HepG2 (cell line): ENCODE data around the gene COQ8B. TPM values are rescaled to one million over a fixed set of nuclear protein-coding genes. Genes with fewer than 3 reads are reported as not detected.
"Not testable (repeated sequence)": the region's sequence is repeated elsewhere in the genome, so short reads cannot be mapped to it uniquely, and the experiment has no call there.

Experiments
- ATAC-seq: fragments of 200-7000 bp; cut with Tn5 transposase; 3 replicates; pipeline ENCODE4 v1.9.1; 2020; ENCODE audit warnings: mild to moderate bottlenecking, moderate library complexity
- BruUV-seq: library from RNA; stranded (reverse); fragments of 400-500 nt; replicated peaks from 2 replicates; lab custom pipeline; 2021; lab: Mats Ljungman, UMichigan
- CTCF ChIA-PET: fragments of 300-600 bp; formaldehyde crosslinking; extraction: SDS; loops from one replicate; lab custom pipeline; 2021; ENCODE audit warnings: low total read pairs, inconsistent platforms, low intra/inter-chr PET ratio; lab: Yijun Ruan, JAX
- POLR2A ChIA-PET: fragments of 350-600 bp; sonication (Branson Sonifier 250); formaldehyde crosslinking; loops from one replicate; lab custom pipeline; 2020; ENCODE audit warnings: antibody characterized with exemption, inconsistent platforms; lab: Yijun Ruan, JAX
- DNase-seq: peaks from one replicate; pipeline ENCODE4 v3.0.0-alpha.2; 2015; ENCODE audit warnings: low spot score
- FAIRE-seq: peaks from 3 replicates; lab custom pipeline; 2011; peaks lifted over from hg19 to GRCh38; lab: Jason Lieb, UNC
- H2AFZ ChIP-seq: one replicate; pipeline ENCODE4 v1.6.1; 2011; ENCODE audit warnings: low read length, inconsistent platforms
- H3K27ac ChIP-seq: fragments of 300-600 bp; 3 replicates; pipeline ENCODE4 v1.8.0; 2011; ENCODE audit warnings: mixed run types, mild to moderate bottlenecking, mixed read lengths, low read length, inconsistent platforms; ENCODE audit not compliant: insufficient read depth; ENCODE audit errors: extremely low read length
- H3K27me3 ChIP-seq, 2 experiments: fragments of 200-600 bp in 1 of 2; 2 replicates in 1 of 2; 3 replicates in 1 of 2; pipeline versions ENCODE4 v1.6.0 to v1.8.0; 2011; ENCODE audit warnings: low read length in 2 of 2, mild to moderate bottlenecking in 2 of 2, moderate library complexity in 2 of 2, inconsistent platforms in 1 of 2; ENCODE audit not compliant: insufficient read depth in 2 of 2, control insufficient read depth in 1 of 2
- H3K36me3 ChIP-seq, 2 experiments: fragments of 200-600 bp in 1 of 2; replicated peaks in 1 of 2; 2 replicates in 1 of 2; 3 replicates in 1 of 2; pipeline versions ENCODE4 v1.5.1 to v1.8.0; 2011; ENCODE audit warnings: low read length in 2 of 2, inconsistent platforms in 1 of 2; ENCODE audit not compliant: insufficient read depth in 2 of 2, control insufficient read depth in 1 of 2
- H3K4me1 ChIP-seq: 2 replicates; pipeline ENCODE4 v1.5.1; 2012; ENCODE audit warnings: low read length, inconsistent platforms; ENCODE audit not compliant: insufficient read depth
- H3K4me2 ChIP-seq: 2 replicates; pipeline ENCODE4 v1.6.0; 2011; ENCODE audit warnings: low read depth, low read length, inconsistent platforms
- H3K4me3 ChIP-seq, 3 experiments: fragments of 200-600 bp in 1 of 3; sonication (generic), shearing (Covaris generic) in 1 of 3; replicated peaks in 1 of 3; 2 replicates each; pipeline ENCODE4 v1.5.1; 2011 to 2016; ENCODE audit warnings: low read length in 3 of 3, inconsistent platforms in 2 of 3, low read depth in 2 of 3, mild to moderate bottlenecking in 2 of 3, control low read depth in 1 of 3, mixed read lengths in 1 of 3; ENCODE audit not compliant: insufficient read depth in 1 of 3
- H3K79me2 ChIP-seq: one replicate; pipeline ENCODE4 v1.6.1; 2011; ENCODE audit warnings: low read length, inconsistent platforms; ENCODE audit not compliant: insufficient read depth
- H3K9ac ChIP-seq: 2 replicates; pipeline ENCODE4 v1.6.0; 2011; ENCODE audit warnings: mild to moderate bottlenecking, low read depth, low read length, inconsistent platforms; ENCODE audit not compliant: insufficient read depth
- H3K9me3 ChIP-seq: 2 replicates; pipeline ENCODE4 v1.5.1; 2012; ENCODE audit warnings: mild to moderate bottlenecking, low read length
- H4K20me1 ChIP-seq: 2 replicates; pipeline ENCODE4 v1.6.0; 2011; ENCODE audit warnings: inconsistent platforms, mild to moderate bottlenecking, low read length, moderate library complexity; ENCODE audit not compliant: insufficient read depth
- NFYB ChIP-seq: sonication (generic); formaldehyde crosslinking; IDR thresholded peaks from 2 replicates; pipeline ENCODE4 v1.4.0; 2020; ENCODE audit warnings: missing genetic modification reagents
- NFYC ChIP-seq: IDR thresholded peaks from 2 replicates; pipeline ENCODE4 v1.6.1; 2016; ENCODE audit warnings: missing genetic modification reagents, missing compliant biosample characterization
- USF2 ChIP-seq, 2 experiments: sonication (generic) in 1 of 2; formaldehyde crosslinking in 1 of 2; IDR thresholded peaks; 2 replicates each; pipeline versions ENCODE4 v1.5.1 to v1.6.1; 2011 to 2020; ENCODE audit warnings: borderline replicate concordance in 1 of 2, low read depth in 1 of 2, low read length in 1 of 2, mild to moderate bottlenecking in 1 of 2, missing genetic modification reagents in 1 of 2, moderate library complexity in 1 of 2
- WGBS: methylation state at CpG from one replicate; pipeline ENCODE4 v1.1.6; 2017; ENCODE audit warnings: low lambda C conversion rate; 5-methylcytosine and 5-hydroxymethylcytosine counted together
- in situ Hi-C: cut with HindIII; loops from 2 replicates; pipeline ENCODE4 v1.10.0; 2017; ENCODE audit warnings: low pct_unique_long_range_greater_than_20kb; ENCODE audit not compliant: extremely low pct_ligation_motif_present
- intact Hi-C: fragments of 100-400 bp; cut with micrococcal nuclease; formaldehyde crosslinking; loops from one replicate; pipeline ENCODE4 v1.10.0; 2022; ENCODE audit not compliant: unreplicated experiment
- polyA plus RNA-seq, 8 experiments: library from polyadenylated mRNA; depleted of rRNA in 3 of 8; stranded (reverse) in 7 of 8; unstranded in 1 of 8; fragments of >200 nt; fragmentation: Illumina TruSeq in 4 of 8; extraction: Trizol in 4 of 8; gene quantifications; 2 replicates each; pipeline versions ENCODE4 v1.2.1 to v1.2.3, GENCODE V29; 2011 to 2016; ENCODE audit warnings: low read depth in 4 of 8, missing spikeins in 1 of 8, mixed read lengths in 1 of 8; ENCODE audit not compliant: insufficient read depth in 1 of 8
- total RNA-seq, 5 experiments: library from RNA; depleted of rRNA; stranded (reverse); fragments of >200 nt; fragmentation: Illumina TruSeq; extraction: Trizol; gene quantifications; 2 replicates each; pipeline ENCODE4 v1.2.3, GENCODE V29; 2016; ENCODE audit warnings: low read depth in 1 of 5

The COQ8B gene
- total and polyA plus RNA-seq, 2 of the 13 experiments (the other 11 are each of a cell fraction or from before 2014, with no cell fraction given), result 12.3 to 17.2 TPM

GRCh38 chr19:40649903-40650675 is 66.6 kb downstream of the COQ8B start:
- 56% methylated on average over 9 of the region's 9 CpGs for WGBS
- CTCF ChIA-PET; H3K79me2 ChIP-seq; H3K9ac ChIP-seq; BruUV-seq; H4K20me1 ChIP-seq; POLR2A ChIA-PET; H3K36me3 ChIP-seq; ATAC-seq; H3K4me3 ChIP-seq; H2AFZ ChIP-seq; FAIRE-seq; H3K27ac ChIP-seq; DNase-seq; intact Hi-C loops; H3K9me3 ChIP-seq; H3K4me2 ChIP-seq; TF ChIP-seq USF2 (CRISPR knock-in tag; IDR thresholded peaks at IDR 0.05; ENCODE audit: borderline replicate concordance): not testable (repeated sequence)
- peaks cover 15% of the 10 kb centered on the region; the same call in 1 of the 2 replicates for H3K4me1 ChIP-seq
- TF ChIP-seq NFYB (peak; percentile 70), NFYC (CRISPR knock-in tag) (peak; percentile 57), USF2 (IDR thresholded peaks at IDR 0.05; ENCODE audit: low read depth, low read length) (peak; percentile 55)
- in situ Hi-C loops, result loop anchor here (25.0 kb wide), 1 partner anchor 487 kb away; no protein-coding TSS in a partner anchor
- peaks cover 0 to 14% of the 10 kb centered on the region in 2 experiments; a peak in 2 of 5 replicates for H3K27me3 ChIP-seq
